ENCODE data around the gene OOSP1. TPM values are rescaled to one million over a fixed set of nuclear protein-coding genes. Genes with fewer than 3 reads are reported as not detected.
A peak's percentile ranks its signal among the peaks of the same experiment; 100 is the strongest.

Gene OOSP1
- total RNA-seq (not detected), polyA plus RNA-seq (not detected)
- long read RNA-seq, donor 1 = 0 reads
- long read RNA-seq, donor 2 = 0 reads
- long read RNA-seq, donor 3 = 0 reads
- long read RNA-seq, donor 4 = 0 reads
- long read RNA-seq, donor 5 = 0 reads
- long read RNA-seq, donor 6 = 0 reads
- long read RNA-seq, donor 7 = 0 reads
- long read RNA-seq, donor 8 = 0 reads
- long read RNA-seq, donor 9 = 0 reads
- long read RNA-seq, donor 10 = 0 reads

GRCh38 chr11:59938132-59938531 lies at the start of gene OOSP1:
Gene OOSP1 (plus strand): TSS chr11:59938432. CDS start chr11:59938455, 23 bp downstream.
- H3K4me3 ChIP-seq = no peak within 1 kb of the TSS
- TF ChIP-seq EP300 (IDR thresholded peaks at IDR 0.05) (no peak), CTCF (IDR thresholded peaks at IDR 0.05) (no peak), POLR2AphosphoS5 (IDR thresholded peaks at IDR 0.05) (no peak), POLR2A (IDR thresholded peaks at IDR 0.05) (no peak)
- intact Hi-C loops (cut with DNase I; ENCODE audit: low total_unique reads) = no loop called here
- no peak for DNase-seq
- H3K4me1 ChIP-seq = no peaks in the 10 kb centered on the region
- H3K27me3 ChIP-seq = no peaks in the 10 kb centered on the region
- H3K9me3 ChIP-seq = no peaks in the 10 kb centered on the region
- H3K36me3 ChIP-seq = no peaks in the 10 kb centered on the region
- 48 to 67% (median 59%) methylated on average over 2 of the region's 2 CpGs for WGBS, 5 donors
- H3K27ac ChIP-seq = no peak within 1 kb of the TSS

- H3K9me3 ChIP-seq = peaks cover 3 to 36% (median 19%) of the 10 kb centered on the region in 4 donors
- no peaks in the 10 kb centered on the region for H3K36me3 ChIP-seq
- no peaks in the 10 kb centered on the region for H3K27me3 ChIP-seq
- WGBS, 5 donors = 42 to 76% (median 63%) methylated on average over 4 of the region's 4 CpGs
- intact Hi-C loops (cut with DNase I; ENCODE audit: low total_unique reads) = no loop called here
- TF ChIP-seq POLR2AphosphoS5 (IDR thresholded peaks at IDR 0.05) = no peak
- no peak for TF ChIP-seq EP300 (IDR thresholded peaks at IDR 0.05)
- no peak for TF ChIP-seq POLR2A (IDR thresholded peaks at IDR 0.05)
- TF ChIP-seq CTCF (IDR thresholded peaks at IDR 0.05) = no peak
- H3K4me3 ChIP-seq = no peak overlapping the region
- DNase-seq = peak in 1 of 2 donors; percentile 12
- no peaks in the 10 kb centered on the region for H3K4me1 ChIP-seq
- H3K27ac ChIP-seq = no peak overlapping the region
Observed at GRCh38 chr11:59891781-59892181, 46.5 kb upstream of the OOSP1 start.

- Histone ChIP-seq H3K27ac (no peak overlapping the region), H3K4me1 (no peaks in the 10 kb centered on the region), H3K9me3 (peaks cover 0 to 10% (median 5%) of the 10 kb centered on the region in 4 donors), H3K4me3 (no peak overlapping the region), H3K36me3 (no peaks in the 10 kb centered on the region), H3K27me3 (no peaks in the 10 kb centered on the region)
- DNase-seq = no peak
- TF ChIP-seq POLR2A (IDR thresholded peaks at IDR 0.05) = no peak
- TF ChIP-seq EP300 (IDR thresholded peaks at IDR 0.05) = no peak
- no peak for TF ChIP-seq POLR2AphosphoS5 (IDR thresholded peaks at IDR 0.05)
- TF ChIP-seq CTCF (IDR thresholded peaks at IDR 0.05) = no peak
- intact Hi-C loops (cut with DNase I; ENCODE audit: low total_unique reads) = no loop called here
- WGBS, 5 donors = 92 to 100% (median 95%) methylated on average over 1 of the region's 1 CpG
Observed at GRCh38 chr11:59894616-59895015, 43.6 kb upstream of the OOSP1 start.

- intact Hi-C loops (cut with DNase I; ENCODE audit: low total_unique reads) = no loop called here
- no peak overlapping the region for H3K27ac ChIP-seq
- TF ChIP-seq POLR2AphosphoS5 (IDR thresholded peaks at IDR 0.05) (no peak), EP300 (IDR thresholded peaks at IDR 0.05) (no peak), POLR2A (IDR thresholded peaks at IDR 0.05) (no peak), CTCF (IDR thresholded peaks at IDR 0.05) (no peak)
- no peaks in the 10 kb centered on the region for H3K9me3 ChIP-seq
- peaks cover 0 to 6% (median 0%) of the 10 kb centered on the region in 4 donors for H3K4me1 ChIP-seq
- no peaks in the 10 kb centered on the region for H3K36me3 ChIP-seq
- DNase-seq = no peak
- H3K27me3 ChIP-seq = no peaks in the 10 kb centered on the region
- 97 to 98% (median 98%) methylated on average over 31 of the region's 31 CpGs for WGBS, 5 donors
- H3K4me3 ChIP-seq = no peak overlapping the region
Observed at GRCh38 chr11:59898046-59898445, 40.2 kb upstream of the OOSP1 start.
